HG02885 (cell line): ENCODE data around the gene GNA15.
"Not testable (repeated sequence)": the region's sequence is repeated elsewhere in the genome, so short reads cannot be mapped to it uniquely, and the experiment has no call there.

Source experiments
- ATAC-seq: cut with Tn5 transposase; IDR thresholded peaks from one replicate; pipeline ENCODE4 v1.9.1; 2021; ENCODE audit warnings: mild to moderate bottlenecking; ENCODE audit not compliant: unreplicated experiment, poor library complexity

GNA15 gene

DNA sequence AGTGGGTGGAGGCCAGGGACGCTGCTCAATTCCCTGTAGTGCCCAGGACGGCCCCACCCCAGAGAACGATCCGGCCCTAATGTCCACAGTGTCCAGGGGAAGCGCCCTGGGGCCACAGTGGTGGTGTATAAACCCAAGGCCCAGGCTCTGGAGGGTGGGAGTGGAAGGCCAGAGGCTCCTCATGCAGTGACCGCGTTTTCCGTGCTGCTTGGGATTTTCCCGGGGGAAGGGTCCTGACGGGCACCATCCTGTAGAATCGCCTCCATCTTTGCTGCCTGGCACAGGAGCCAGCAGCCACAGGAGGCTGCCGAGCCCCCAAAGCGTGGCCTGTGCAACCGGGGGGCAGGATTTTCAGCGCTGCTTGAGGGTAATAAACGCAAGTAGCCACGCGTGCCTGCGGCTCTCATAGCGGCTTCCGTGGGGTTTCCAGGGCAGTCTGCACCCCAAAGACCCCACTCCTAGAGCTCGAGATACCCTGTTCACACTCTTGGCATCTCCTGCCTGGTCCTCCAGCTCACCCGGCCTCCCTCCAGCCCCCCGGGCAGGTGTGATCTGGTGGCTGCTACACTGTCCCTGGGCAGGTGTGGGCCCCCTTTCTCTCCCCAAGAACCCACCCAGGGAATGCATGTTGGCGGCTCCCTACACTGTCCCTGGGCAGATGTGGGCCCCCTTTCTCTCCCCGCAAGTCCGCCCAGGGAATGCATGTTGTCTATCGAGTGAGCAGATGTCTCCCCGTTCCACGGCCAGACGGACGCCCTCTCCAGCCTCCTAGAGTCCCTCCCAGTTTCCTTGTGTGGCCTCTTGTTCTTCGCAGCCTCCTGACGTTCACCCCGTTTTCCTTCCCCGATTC lies 52.1 kb downstream of the GNA15 start:
- ATAC-seq, result no peak

- ATAC-seq, result no peak
Measured at GRCh38 chr19:3188627-3189596, 53.1 kb downstream of the GNA15 start.

DNA sequence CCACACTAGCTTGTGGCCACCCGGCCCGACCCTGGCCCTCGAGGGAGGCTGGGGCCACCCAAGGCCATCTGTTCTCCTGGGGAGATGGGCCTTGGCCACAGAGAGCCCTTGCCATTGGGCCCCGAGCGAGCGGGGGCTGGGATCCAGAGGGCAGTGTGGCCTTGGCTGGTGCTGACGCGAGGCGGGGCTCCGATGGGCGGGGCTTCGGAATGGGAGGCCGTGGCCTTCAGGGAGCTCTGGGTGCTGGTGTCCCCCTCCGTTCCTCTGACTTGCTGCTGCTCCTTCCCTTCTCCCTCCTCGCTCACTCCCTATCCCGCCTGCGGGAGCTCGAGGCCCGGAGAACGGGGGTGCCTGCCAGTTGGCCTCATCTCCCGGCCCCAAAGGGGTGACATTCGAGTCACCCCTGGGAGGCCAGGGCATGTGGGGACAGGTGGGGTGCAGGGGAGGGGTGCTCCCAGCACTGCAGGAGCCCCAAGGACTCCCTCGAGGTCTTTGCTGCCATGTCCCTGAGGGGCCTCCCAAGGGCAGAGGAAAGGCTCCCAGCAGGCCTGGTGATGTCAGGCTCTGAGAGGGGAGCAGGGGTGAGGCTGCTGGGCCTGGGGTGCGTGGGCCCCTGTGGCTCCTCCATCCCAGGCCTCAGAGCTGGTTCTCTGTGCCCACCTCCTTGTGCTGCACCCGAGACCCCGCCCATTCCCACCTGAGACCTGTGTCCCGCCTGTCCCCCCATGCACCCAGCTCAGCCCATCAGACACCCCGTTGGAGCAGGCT lies 54.1 kb downstream of the GNA15 start:
- no peak for ATAC-seq

DNA sequence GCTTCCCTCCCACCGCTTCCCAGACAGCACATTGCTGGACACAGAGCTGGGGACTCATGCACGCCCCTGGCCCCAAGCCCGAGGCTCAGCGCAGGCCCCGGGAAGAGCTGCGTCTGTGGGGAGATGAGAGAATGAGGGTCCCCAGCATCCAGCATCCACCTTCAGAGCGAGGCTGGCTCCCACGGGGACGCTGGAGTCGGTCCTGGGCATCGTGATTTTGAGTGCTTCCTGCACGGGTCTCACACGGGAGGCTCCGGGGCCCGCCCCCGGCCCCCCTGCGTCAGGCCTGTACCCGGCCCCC lies 54.6 kb downstream of the GNA15 start:
- no peak for ATAC-seq

DNA sequence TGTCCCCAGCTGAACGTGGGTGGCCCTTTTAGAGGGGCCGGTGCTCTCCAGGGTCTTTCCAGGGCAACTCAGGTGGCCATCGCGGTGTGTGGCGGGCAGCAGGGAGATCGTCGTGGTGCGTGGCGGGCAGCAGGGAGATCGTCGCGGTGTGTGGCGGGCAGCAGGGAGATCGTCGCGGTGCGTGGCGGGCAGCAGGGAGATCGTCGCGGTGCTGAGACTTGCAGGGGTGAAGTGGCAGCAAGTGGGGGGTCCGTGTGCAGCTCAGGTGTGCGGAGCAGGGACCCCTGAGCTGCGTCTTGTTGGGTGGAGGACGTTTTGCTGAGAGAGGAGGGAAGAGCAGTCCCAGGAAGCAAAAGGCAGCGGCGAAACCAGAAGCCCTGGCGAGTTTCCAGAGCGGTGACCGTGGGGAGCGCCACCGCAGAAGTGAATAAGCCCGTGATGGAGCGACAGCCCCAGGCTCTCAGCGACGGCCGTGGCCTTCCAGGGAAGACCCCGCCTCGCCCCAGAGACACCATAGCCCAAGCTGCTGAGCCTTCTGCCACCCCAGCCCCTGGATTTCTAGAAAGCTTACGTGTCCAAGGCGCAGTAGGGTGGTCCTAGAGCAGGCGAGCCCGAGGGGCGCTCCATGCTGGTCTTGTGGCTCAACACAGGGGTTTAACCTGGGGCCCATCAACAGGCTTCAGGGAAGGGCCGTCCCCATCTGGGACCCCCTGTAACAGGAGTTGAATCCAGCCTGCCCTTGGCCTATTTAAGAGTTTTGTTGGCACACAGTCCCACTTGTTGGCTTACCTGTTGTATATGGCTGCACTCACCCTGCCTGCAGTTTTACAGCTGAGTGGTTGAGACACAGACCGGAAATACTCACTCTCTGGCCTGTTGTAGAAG lies 55.3 kb downstream of the GNA15 start:
- ATAC-seq, result no peak

GRCh38 chr19:3191806-3192104 lies 55.9 kb downstream of the GNA15 start:
- not testable (repeated sequence) for ATAC-seq

DNA sequence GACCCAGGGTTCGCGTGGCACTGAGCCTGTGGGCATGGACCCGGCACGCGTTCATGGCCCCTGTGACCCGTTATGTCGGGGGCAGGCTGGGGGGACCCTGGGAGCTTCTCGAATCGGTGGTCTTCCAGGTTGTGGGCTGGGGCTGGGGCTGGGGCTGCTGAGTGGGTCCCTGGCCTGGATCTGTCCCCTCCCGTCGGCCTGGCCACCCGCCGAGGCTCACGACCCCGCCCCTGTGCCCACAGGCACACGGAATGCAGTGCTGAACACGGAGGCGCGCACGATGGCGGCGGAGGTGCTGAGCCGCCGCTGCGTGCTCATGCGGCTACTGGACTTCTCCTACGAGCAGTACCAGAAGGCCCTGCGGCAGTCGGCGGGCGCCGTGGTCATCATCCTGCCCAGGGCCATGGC lies 56.4 kb downstream of the GNA15 start:
- ATAC-seq, result no peak

DNA sequence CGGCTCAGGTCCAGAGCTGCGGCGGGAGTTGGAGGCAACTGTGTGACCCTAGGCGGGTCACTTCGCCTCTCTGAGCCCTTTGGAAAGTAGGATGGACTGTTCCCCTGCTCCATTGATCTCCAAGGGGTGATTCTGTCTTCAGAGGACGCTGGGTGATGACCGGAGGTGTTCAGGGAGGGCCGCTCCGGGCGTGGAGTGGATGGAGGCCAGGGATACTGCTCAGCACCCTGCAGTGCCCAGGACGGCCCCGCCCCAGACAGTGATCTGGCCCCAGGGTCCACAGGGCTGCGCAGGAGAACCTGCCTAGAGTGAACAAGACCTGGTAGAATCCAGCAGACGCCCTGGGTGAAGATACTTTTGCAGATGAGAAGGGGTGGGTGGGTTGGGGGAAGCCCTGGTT lies 56.9 kb downstream of the GNA15 start:
- no peak for ATAC-seq

DNA sequence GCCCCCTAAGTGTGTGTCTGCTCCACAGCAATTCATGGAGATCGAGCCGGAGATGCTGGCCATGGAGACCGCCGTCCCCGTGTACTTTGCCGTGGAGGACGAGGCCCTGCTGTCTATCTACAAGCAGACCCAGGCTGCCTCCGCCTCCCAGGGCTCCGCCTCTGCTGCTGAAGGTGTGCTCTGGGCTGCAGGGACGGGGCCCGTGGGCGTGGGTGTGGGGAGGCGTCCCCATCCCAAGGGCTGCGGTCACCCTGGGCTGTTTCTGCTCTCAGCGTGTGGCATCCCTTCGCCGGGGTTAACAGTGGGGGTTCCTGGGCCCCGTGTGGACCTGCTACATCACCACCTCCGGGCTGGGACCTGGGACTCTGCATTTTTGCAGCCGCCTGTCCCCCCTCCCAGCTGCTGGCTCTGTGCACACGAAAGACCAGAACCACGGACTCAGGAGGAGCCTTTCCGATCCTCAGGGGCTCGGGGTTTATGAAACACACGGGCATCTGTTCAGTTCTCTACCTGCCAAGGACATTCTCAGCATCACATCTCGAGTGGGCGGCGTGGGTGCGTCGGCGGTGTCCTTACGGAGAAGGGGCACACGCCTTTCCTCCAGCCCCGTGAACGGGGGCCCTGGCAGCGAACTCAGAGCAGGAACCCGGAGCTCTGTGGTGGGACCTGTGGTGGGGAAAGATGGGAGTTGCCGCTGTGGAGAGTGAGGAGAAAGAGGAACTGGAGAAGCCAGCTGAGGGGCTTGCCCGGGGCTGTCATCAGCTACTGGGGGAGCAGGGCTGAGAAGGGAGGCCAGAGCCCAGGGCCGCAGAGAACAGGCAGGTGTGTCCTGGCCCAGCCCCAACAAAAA lies 57.6 kb downstream of the GNA15 start:
- ATAC-seq, result no peak

- ATAC-seq, result no peak
Measured at GRCh38 chr19:3194106-3195087, 58.6 kb downstream of the GNA15 start.

GRCh38 chr19:3196064-3196932 lies 60.5 kb downstream of the GNA15 start:
- ATAC-seq, result no peak

GRCh38 chr19:3196933-3197205 lies 61.0 kb downstream of the GNA15 start:
- ATAC-seq, result no peak

DNA sequence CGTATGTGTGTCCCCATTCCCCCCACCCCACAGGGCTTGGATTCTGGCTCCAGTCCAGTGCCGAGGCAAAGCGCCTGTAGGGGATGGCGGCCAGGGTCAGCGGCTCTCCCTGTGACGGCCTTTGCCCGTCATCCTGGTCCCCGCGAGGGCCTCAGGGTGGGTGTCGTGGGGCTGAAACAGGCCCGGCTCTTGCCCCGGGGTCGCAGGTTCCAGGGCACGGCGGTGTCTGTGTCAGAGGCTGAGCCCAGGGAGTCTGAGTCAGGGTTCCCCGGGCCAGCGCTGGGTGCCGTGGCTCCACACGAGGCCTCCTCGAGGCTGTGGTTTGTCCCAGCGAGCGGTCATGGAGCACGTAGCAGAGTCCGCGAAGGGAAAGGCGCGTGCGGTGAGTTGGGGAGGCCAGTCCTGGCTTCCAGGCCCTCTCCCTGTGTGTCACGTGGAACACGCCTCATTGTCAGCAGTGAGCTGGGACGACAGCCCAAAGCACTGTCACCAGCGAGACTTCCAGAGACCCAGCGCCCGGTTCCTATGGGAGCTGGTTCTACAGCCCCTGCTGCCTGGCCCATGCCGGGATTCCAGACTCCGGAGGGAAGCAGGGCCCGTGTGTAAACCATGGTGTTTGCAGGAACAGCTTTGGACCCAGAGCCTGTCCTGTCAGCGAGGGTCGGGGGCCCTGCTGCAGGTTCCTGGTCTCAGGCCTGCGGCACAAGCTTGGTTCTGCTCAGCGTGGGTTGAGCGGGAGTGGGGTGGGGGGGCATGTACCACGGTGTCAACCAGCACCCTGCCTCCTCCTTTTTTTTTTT lies 63.3 kb downstream of the GNA15 start:
- ATAC-seq, result no peak

DNA sequence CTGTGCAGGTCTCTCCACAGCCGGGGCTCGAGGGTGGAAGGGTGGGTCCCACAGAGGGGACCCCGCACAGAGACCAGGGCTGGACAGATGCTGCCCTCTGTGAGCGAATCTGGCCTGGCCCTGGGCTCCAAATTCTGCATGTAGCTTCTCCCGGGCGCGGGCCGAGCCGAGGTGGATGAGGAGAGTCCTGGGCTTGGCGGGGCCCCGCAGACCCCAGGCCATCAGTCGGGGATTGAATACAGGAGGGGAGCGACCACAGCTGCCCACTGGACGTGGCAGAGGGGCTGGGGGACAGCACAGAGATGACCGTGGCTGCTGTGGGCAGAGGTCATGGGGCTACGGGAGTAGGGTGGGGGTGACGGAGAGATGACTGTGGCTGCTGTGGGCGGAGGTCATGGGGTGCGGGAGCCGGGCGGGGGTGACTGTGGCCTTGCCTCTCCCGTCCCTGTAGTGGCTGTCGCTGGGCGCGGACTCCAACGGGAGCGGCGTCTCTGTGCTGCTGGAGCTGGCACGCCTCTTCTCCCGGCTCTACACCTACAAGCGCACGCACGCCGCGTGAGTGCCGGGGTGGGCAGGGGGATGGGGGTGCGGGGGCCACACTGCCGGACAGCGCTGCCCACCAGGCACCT lies 65.4 kb downstream of the GNA15 start:
- ATAC-seq, result no peak

- ATAC-seq, result no peak
Measured at GRCh38 chr19:3201911-3202310, 66.1 kb downstream of the GNA15 start.

DNA sequence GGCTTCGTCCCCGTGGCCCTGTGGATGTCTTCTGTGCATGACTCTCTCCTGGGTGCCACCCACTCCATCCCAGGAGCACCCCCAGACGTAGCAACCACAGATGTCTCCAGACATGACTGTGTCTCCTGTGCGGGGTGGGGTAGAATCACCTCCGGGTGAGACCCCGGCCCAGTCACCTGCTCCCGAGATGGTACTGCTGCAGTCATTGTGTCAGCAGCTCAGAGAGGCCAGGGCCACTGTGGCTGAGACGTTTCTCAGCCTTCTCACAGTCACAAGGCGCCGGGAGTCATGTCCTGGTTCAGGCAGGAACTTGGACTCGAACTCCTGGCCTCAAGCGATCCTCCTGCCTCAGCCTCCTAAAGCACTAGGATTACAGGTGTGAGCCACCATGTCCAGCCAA lies 66.5 kb downstream of the GNA15 start:
- no peak for ATAC-seq
